ENCODE data around the gene ZNF680.

DNA sequence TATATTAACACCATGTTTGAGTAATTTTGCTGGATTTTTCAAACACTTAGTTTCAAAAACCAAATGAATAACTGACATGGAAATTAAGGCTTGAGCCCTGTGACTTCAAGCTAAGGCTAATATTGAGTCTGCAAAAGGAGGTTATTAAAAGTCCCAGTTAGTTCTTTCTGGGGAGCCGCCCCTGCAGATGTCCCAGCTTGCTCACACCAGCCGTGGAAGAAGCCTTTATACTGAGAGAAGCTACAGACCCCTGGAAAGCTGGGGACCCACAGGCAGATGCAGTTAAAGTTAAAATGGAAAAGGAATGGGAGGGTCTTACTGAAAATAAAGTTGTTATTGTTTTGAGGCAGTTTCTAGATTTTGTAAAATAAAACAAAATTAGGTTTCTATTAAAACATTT, 18.5 kb upstream of the ZNF680 start:
- TF ChIP-seq, protein P1, sequence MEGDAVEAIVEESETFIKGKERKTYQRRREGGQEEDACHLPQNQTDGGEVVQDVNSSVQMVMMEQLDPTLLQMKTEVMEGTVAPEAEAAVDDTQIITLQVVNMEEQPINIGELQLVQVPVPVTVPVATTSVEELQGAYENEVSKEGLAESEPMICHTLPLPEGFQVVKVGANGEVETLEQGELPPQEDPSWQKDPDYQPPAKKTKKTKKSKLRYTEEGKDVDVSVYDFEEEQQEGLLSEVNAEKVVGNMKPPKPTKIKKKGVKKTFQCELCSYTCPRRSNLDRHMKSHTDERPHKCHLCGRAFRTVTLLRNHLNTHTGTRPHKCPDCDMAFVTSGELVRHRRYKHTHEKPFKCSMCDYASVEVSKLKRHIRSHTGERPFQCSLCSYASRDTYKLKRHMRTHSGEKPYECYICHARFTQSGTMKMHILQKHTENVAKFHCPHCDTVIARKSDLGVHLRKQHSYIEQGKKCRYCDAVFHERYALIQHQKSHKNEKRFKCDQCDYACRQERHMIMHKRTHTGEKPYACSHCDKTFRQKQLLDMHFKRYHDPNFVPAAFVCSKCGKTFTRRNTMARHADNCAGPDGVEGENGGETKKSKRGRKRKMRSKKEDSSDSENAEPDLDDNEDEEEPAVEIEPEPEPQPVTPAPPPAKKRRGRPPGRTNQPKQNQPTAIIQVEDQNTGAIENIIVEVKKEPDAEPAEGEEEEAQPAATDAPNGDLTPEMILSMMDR (IDR thresholded peaks at IDR 0.05 in 2 of 3, conservative IDR thresholded peaks at IDR 0.05 in 1 of 3; ENCODE audit: borderline replicate concordance in 1 of 3, insufficient read depth in 1 of 3, low read depth in 2 of 3, low read length in 2 of 3) = no peak
- TF ChIP-seq EZH2 (IDR thresholded peaks at IDR 0.05) = no peak
- TF ChIP-seq CEBPB (IDR thresholded peaks at IDR 0.05; ENCODE audit: low read depth) = no peak
- TF ChIP-seq POLR2AphosphoS5 (IDR thresholded peaks at IDR 0.05; ENCODE audit: low read depth, low read length) = no peak
- no peak for TF ChIP-seq EZH2phosphoT487 (IDR thresholded peaks at IDR 0.05; ENCODE audit: borderline replicate concordance)
- TF ChIP-seq, protein P2, sequence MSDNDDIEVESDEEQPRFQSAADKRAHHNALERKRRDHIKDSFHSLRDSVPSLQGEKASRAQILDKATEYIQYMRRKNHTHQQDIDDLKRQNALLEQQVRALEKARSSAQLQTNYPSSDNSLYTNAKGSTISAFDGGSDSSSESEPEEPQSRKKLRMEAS (IDR thresholded peaks at IDR 0.05) = no peak
- no peak for TF ChIP-seq RAD21 (IDR thresholded peaks at IDR 0.05; ENCODE audit: low read depth)
- TF ChIP-seq POLR2A (IDR thresholded peaks at IDR 0.05; ENCODE audit: borderline replicate concordance, extremely low read depth, insufficient read depth, insufficient read length) = no peak
- TF ChIP-seq SIN3A (IDR thresholded peaks at IDR 0.05; ENCODE audit: low read depth) = no peak
- TF ChIP-seq ZNF274 (IDR thresholded peaks at IDR 0.05; ENCODE audit: low read depth, low read length) = no peak
- no peak for TF ChIP-seq SP1 (IDR thresholded peaks at IDR 0.05; ENCODE audit: low read depth)
- TF ChIP-seq, protein P3, sequence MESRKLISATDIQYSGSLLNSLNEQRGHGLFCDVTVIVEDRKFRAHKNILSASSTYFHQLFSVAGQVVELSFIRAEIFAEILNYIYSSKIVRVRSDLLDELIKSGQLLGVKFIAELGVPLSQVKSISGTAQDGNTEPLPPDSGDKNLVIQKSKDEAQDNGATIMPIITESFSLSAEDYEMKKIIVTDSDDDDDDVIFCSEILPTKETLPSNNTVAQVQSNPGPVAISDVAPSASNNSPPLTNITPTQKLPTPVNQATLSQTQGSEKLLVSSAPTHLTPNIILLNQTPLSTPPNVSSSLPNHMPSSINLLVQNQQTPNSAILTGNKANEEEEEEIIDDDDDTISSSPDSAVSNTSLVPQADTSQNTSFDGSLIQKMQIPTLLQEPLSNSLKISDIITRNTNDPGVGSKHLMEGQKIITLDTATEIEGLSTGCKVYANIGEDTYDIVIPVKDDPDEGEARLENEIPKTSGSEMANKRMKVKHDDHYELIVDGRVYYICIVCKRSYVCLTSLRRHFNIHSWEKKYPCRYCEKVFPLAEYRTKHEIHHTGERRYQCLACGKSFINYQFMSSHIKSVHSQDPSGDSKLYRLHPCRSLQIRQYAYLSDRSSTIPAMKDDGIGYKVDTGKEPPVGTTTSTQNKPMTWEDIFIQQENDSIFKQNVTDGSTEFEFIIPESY (IDR thresholded peaks at IDR 0.05; ENCODE audit: extremely low read depth, insufficient replicate concordance, low read length) = no peak

Data from HCT116 (cell line).